ENCODE data around the gene ATXN2L. TPM values are rescaled to one million over a fixed set of nuclear protein-coding genes. Genes with fewer than 3 reads are reported as not detected.
A peak's percentile ranks its signal among the peaks of the same experiment; 100 is the strongest.

ATXN2L gene
- total RNA-seq, 1 experiment from 2014 or later, result 270 TPM

DNA sequence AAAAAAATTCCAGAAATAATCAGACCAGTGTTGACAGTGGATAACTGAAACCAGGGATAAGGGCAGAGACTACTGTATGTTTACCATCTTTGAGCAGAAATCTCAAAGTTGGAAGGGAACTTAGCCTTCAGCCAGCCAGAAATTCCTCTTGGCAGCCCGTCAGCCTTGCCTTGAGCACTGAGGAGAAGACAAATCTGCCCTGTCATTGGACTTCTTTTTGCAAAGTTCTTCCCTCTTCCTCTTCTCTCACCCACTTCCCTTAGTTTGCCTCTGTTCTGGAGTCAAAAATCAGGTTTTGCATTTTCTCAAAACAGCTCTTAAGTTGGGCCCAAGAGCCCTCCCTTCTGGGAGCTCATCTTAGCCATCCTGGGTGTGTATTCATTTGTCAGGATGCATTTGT lies 17.1 kb downstream of the ATXN2L start:
- TF ChIP-seq, protein P1, sequence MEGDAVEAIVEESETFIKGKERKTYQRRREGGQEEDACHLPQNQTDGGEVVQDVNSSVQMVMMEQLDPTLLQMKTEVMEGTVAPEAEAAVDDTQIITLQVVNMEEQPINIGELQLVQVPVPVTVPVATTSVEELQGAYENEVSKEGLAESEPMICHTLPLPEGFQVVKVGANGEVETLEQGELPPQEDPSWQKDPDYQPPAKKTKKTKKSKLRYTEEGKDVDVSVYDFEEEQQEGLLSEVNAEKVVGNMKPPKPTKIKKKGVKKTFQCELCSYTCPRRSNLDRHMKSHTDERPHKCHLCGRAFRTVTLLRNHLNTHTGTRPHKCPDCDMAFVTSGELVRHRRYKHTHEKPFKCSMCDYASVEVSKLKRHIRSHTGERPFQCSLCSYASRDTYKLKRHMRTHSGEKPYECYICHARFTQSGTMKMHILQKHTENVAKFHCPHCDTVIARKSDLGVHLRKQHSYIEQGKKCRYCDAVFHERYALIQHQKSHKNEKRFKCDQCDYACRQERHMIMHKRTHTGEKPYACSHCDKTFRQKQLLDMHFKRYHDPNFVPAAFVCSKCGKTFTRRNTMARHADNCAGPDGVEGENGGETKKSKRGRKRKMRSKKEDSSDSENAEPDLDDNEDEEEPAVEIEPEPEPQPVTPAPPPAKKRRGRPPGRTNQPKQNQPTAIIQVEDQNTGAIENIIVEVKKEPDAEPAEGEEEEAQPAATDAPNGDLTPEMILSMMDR (IDR thresholded peaks at IDR 0.05), result no peak
- TF ChIP-seq POLR2AphosphoS5 (IDR thresholded peaks at IDR 0.05; ENCODE audit: low read depth, low read length) (no peak; the same call in 1 of the 2 replicates), TCF7L2 (IDR thresholded peaks at IDR 0.05; ENCODE audit: low read depth, low read length) (no peak), SIN3A (IDR thresholded peaks at IDR 0.05; ENCODE audit: borderline replicate concordance, insufficient read depth, low read depth, low read length) (no peak)
- TF ChIP-seq, protein P2, sequence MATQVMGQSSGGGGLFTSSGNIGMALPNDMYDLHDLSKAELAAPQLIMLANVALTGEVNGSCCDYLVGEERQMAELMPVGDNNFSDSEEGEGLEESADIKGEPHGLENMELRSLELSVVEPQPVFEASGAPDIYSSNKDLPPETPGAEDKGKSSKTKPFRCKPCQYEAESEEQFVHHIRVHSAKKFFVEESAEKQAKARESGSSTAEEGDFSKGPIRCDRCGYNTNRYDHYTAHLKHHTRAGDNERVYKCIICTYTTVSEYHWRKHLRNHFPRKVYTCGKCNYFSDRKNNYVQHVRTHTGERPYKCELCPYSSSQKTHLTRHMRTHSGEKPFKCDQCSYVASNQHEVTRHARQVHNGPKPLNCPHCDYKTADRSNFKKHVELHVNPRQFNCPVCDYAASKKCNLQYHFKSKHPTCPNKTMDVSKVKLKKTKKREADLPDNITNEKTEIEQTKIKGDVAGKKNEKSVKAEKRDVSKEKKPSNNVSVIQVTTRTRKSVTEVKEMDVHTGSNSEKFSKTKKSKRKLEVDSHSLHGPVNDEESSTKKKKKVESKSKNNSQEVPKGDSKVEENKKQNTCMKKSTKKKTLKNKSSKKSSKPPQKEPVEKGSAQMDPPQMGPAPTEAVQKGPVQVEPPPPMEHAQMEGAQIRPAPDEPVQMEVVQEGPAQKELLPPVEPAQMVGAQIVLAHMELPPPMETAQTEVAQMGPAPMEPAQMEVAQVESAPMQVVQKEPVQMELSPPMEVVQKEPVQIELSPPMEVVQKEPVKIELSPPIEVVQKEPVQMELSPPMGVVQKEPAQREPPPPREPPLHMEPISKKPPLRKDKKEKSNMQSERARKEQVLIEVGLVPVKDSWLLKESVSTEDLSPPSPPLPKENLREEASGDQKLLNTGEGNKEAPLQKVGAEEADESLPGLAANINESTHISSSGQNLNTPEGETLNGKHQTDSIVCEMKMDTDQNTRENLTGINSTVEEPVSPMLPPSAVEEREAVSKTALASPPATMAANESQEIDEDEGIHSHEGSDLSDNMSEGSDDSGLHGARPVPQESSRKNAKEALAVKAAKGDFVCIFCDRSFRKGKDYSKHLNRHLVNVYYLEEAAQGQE (IDR thresholded peaks at IDR 0.05; ENCODE audit: insufficient read depth in 1 of 2, low read depth in 2 of 2, low read length in 1 of 2), result no peak
- Histone ChIP-seq H3K9me3 (ENCODE audit: control insufficient read depth, insufficient read depth, low read depth, low read length) (no peaks in the 10 kb centered on the region), H3K4me3 (ENCODE audit: low read depth in 2 of 2, low read length in 2 of 2) (no peak overlapping the region), H3K36me3 (ENCODE audit: control insufficient read depth, insufficient read depth, low read length) (peaks cover 7% of the 10 kb centered on the region), H3K27me3 (ENCODE audit: control insufficient read depth, insufficient read depth, low read length) (no peaks in the 10 kb centered on the region), H3K4me1 (ENCODE audit: control insufficient read depth, insufficient read depth, low read length) (no peaks in the 10 kb centered on the region), H3K27ac (ENCODE audit: low read length) (no peak overlapping the region)
- POLR2A ChIA-PET, result no interaction called here
- in situ Hi-C loops (cut with HindIII; ENCODE audit: low pct_unique_long_range_greater_than_20kb, low sequenced_read_pairs) (no loop called here), intact Hi-C loops (cut with micrococcal nuclease; ENCODE audit: unreplicated experiment) (loop anchor here (10.0 kb wide), 1 partner anchor 105 kb away; no protein-coding TSS in a partner anchor)
- ATAC-seq, result no peak
- no TSS peak for BruUV-seq (replicated peaks)
- CTCF ChIA-PET, result no interaction called here
- no peak for DNase-seq (ENCODE audit: low read depth, low spot score)

DNA sequence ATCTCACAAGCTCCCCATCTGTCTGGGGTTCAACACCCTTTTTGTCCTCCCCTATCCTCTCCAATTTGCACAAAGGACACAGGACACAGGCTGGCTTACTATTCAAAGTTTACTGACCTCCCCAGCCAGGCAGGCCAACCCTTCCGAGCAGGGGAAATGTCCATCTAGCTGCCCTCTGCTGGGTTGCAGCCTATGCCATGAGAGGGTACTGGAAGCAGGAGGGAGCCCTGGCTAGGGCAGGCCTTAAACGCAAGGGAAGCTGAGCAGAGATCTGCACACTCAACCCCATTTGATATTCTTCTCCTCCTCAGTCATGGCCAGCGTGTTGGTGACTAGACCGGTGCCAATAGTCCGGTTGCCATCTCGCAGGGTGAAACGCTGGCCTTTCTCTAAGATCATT lies 19.9 kb downstream of the ATXN2L start:
- intact Hi-C loops (cut with micrococcal nuclease; ENCODE audit: unreplicated experiment) (loop anchor here (10.0 kb wide), 1 partner anchor 102 kb away; no protein-coding TSS in a partner anchor), in situ Hi-C loops (cut with HindIII; ENCODE audit: low pct_unique_long_range_greater_than_20kb, low sequenced_read_pairs) (no loop called here)
- TF ChIP-seq, protein P2 (IDR thresholded peaks at IDR 0.05; ENCODE audit: insufficient read depth in 1 of 2, low read depth in 2 of 2, low read length in 1 of 2), result no peak
- TF ChIP-seq SIN3A (IDR thresholded peaks at IDR 0.05; ENCODE audit: borderline replicate concordance, insufficient read depth, low read depth, low read length) (no peak), POLR2AphosphoS5 (IDR thresholded peaks at IDR 0.05; ENCODE audit: low read depth, low read length) (0 out of 2 replicates have a peak, but pooled peaks have one; percentile 30), TCF7L2 (IDR thresholded peaks at IDR 0.05; ENCODE audit: low read depth, low read length) (no peak)
- TF ChIP-seq, protein P1 (IDR thresholded peaks at IDR 0.05), result no peak
- Histone ChIP-seq H3K36me3 (ENCODE audit: control insufficient read depth, insufficient read depth, low read length) (peaks cover 6% of the 10 kb centered on the region), H3K27me3 (ENCODE audit: control insufficient read depth, insufficient read depth, low read length) (no peaks in the 10 kb centered on the region), H3K27ac (ENCODE audit: low read length) (no peak overlapping the region), H3K4me1 (ENCODE audit: control insufficient read depth, insufficient read depth, low read length) (peaks cover 6% of the 10 kb centered on the region; the same call in 1 of the 2 replicates), H3K9me3 (ENCODE audit: control insufficient read depth, insufficient read depth, low read depth, low read length) (no peaks in the 10 kb centered on the region), H3K4me3 (ENCODE audit: low read depth in 2 of 2, low read length in 2 of 2) (no peak overlapping the region)
- no peak for DNase-seq (ENCODE audit: low read depth, low spot score)
- CTCF ChIA-PET, result interaction anchor here (0.5 to 0.6 kb wide), 2 partner anchors 54 to 103 kb away, joined by 3 to 6 read pairs; no protein-coding TSS in a partner anchor
- BruUV-seq (replicated peaks), result no TSS peak
- no peak for ATAC-seq
- POLR2A ChIA-PET, result no interaction called here

Data from Panc1 (cell line).